LNCAP (cell line): ENCODE measurements around the gene TMEM132C.

Experiments
- CTCF ChIP-seq: fragments of 450-650 bp; IDR thresholded peaks from 2 replicates; pipeline ENCODE4 v1.5.1; 2017; ENCODE audit warnings: mild to moderate bottlenecking

Gene TMEM132C

DNA sequence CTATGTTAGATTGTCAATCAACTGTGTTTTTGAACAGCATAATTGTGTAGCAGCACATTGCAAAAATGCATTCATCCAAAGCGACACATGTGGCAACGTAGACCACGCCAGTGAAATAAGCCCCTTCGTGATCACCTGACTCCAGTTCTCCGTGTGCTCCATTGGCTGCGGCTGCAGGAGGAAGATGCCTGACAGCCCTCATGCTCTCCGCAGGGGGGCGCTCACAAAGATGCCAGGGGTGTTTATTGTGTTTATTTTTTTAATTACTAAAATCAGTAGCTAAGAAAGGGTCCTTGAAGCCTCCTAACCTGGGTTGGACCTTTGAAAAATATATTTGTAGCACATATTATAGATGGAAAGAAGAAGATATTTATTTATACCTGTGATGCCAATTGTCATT, 440.5 kb downstream of the TMEM132C start:
- TF ChIP-seq CTCF, result 0 out of 2 replicates have a peak, but pooled peaks have one; percentile 8

GRCh38 chr12:128708789-128709188, 441.8 kb downstream of the TMEM132C start:
- TF ChIP-seq CTCF, result no peak

GRCh38 chr12:128709660-128710059, 442.7 kb downstream of the TMEM132C start:
- TF ChIP-seq CTCF, result no peak

DNA sequence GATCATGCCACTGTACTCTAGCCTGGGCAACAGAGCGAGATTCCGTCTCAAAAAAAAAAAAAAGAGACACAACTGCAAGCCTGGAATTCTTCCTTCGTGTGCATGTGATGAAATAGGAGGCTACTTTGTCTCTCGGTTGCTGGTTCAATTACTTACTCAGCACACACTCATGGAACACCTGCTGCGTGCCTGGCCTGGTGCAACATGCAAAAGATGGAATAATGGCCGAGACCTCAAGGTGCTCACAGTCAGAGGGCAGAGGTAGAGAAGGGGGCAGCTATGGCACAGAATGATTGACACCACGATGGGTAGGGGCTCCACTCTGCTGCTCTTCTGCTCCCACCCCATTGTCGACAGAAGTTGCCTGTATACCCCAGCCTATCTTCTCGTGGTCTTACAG, 444.5 kb downstream of the TMEM132C start:
- no peak for TF ChIP-seq CTCF

GRCh38 chr12:128712622-128713021, 445.7 kb downstream of the TMEM132C start:
- TF ChIP-seq CTCF, result no peak

GRCh38 chr12:128715485-128715884, 448.5 kb downstream of the TMEM132C start:
- no peak for TF ChIP-seq CTCF

GRCh38 chr12:128724468-128725046, 457.6 kb downstream of the TMEM132C start:
- TF ChIP-seq CTCF, result no peak

- TF ChIP-seq CTCF, result no peak
Observed at GRCh38 chr12:128726886-128727285, 459.9 kb downstream of the TMEM132C start.
